Ovary (tissue), 9 donors: ENCODE results near the gene MNT. TPM values are rescaled to one million over a fixed set of nuclear protein-coding genes. Genes with fewer than 3 reads are reported as not detected.

Source experiments
- DNase-seq, 5 donors: peaks; one replicate each; pipeline ENCODE4 v3.0.0-alpha.2; 2019 to 2020
- H3K27ac ChIP-seq, 2 donors: fragments of 200-600 bp; one replicate each; pipeline versions ENCODE4 v1.5.1 to v1.8.0; 2019 to 2022
- H3K27me3 ChIP-seq: fragments of 200-600 bp; one replicate; pipeline ENCODE4 v1.8.0; 2022
- H3K36me3 ChIP-seq: fragments of 200-600 bp; sonication (generic); one replicate; pipeline ENCODE4 v1.5.1; 2019
- H3K4me1 ChIP-seq: one replicate; pipeline ENCODE4 v1.8.1; 2013; ENCODE audit warnings: mild to moderate bottlenecking, moderate library complexity; ENCODE audit not compliant: insufficient read depth
- H3K4me3 ChIP-seq: fragments of 200-600 bp; sonication (generic); one replicate; pipeline ENCODE4 v1.5.1; 2017
- H3K9me3 ChIP-seq, 2 donors: fragments of 200-600 bp in 1 of 2; sonication (generic) in 1 of 2; one replicate each; pipeline versions ENCODE4 v1.5.1 to v1.8.1; 2013 to 2019; ENCODE audit warnings: mild to moderate bottlenecking in 1 of 2, moderate library complexity in 1 of 2
- EP300 ChIP-seq: sonication (generic); formaldehyde crosslinking; IDR thresholded peaks from one replicate; pipeline ENCODE4 v1.6.1; 2017; ENCODE audit warnings: antibody characterized with exemption
- POLR2A ChIP-seq: fragments of 450-650 bp; IDR thresholded peaks from one replicate; pipeline ENCODE4 v1.6.1; 2017; ENCODE audit warnings: antibody characterized with exemption, mild to moderate bottlenecking, moderate library complexity
- WGBS, 3 donors: extraction: QIAGEN DNeasy Blood & Tissue Kit in 1 of 3; methylation state at CpG; one replicate each; pipeline versions ENCODE4 v1.1.5 to v1.1.7; 2013 to 2017; 5-methylcytosine and 5-hydroxymethylcytosine counted together
- intact Hi-C, 4 donors: fragments of 100-400 bp; cut with DNase I; formaldehyde crosslinking; loops; one replicate each; pipeline versions ENCODE4 v1.11.0 to v1.15.1; 2022 to 2023
- polyA plus RNA-seq, 2 donors: library from polyadenylated mRNA; stranded (reverse); fragments of 200-250 nt in 1 of 2; fragments of 350-450 nt in 1 of 2; fragmentation: Illumina TruSeq in 1 of 2; extraction: RNeasy Lipid Tissue Mini Kit (QIAGEN cat#74804) in 1 of 2; gene quantifications; one replicate each; pipeline ENCODE4 v1.2.3, GENCODE V29; 2013 to 2014
- total RNA-seq, 7 donors: library from RNA; depleted of rRNA in 2 of 7; stranded (reverse); fragments of >200 nt in 2 of 7; fragmentation: NEBNext Ultra II Directional in 3 of 7; extraction: Animal tissue kit (Norgen Biotek cat#: 25700) in 3 of 7; gene quantifications; one replicate each; pipeline versions ENCODE4 v1.1.0 to v1.2.4, GENCODE V29; 2016 to 2023
- TF ChIP-seq, protein P1 (sequence below), 3 donors: fragments of 450-650 bp in 2 of 3; fragments of 200-600 bp in 1 of 3; IDR thresholded peaks; one replicate each; pipeline versions ENCODE4 v1.5.1 to v1.8.0; 2016 to 2022; ENCODE audit warnings: antibody characterized with exemption in 3 of 3, mild to moderate bottlenecking in 1 of 3
- donor health status: DM: no; HTN: no; CAD: no; lungs with moderate emphysema.
- donor health status: DM: no; HTN: no; CAD: no.
- donor health status: Bipolar disorder and iron deficiency.
- donor health status: DM: yes; HTN: yes; CAD: no.
- donor health status: DM: no; HTN: no; CAD: no.
- donor health status: DM: yes; HTN: yes; CAD: no.

The MNT gene
- total and polyA plus RNA-seq, 9 donors = 5.0 to 37.0 (median 24.2) TPM

- H3K4me3 ChIP-seq = peak overlapping the region; percentile 76
- no peaks in the 10 kb centered on the region for H3K27me3 ChIP-seq
- TF ChIP-seq POLR2A (no peak), EP300 (no peak)
- TF ChIP-seq, protein P1, sequence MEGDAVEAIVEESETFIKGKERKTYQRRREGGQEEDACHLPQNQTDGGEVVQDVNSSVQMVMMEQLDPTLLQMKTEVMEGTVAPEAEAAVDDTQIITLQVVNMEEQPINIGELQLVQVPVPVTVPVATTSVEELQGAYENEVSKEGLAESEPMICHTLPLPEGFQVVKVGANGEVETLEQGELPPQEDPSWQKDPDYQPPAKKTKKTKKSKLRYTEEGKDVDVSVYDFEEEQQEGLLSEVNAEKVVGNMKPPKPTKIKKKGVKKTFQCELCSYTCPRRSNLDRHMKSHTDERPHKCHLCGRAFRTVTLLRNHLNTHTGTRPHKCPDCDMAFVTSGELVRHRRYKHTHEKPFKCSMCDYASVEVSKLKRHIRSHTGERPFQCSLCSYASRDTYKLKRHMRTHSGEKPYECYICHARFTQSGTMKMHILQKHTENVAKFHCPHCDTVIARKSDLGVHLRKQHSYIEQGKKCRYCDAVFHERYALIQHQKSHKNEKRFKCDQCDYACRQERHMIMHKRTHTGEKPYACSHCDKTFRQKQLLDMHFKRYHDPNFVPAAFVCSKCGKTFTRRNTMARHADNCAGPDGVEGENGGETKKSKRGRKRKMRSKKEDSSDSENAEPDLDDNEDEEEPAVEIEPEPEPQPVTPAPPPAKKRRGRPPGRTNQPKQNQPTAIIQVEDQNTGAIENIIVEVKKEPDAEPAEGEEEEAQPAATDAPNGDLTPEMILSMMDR (IDR thresholded peaks at IDR 0.05) = no peak
- 8 to 10% (median 9%) methylated on average over 5 of the region's 5 CpGs for WGBS, 3 donors
- peak in 2 of 5 donors; percentile 41 to 47 for DNase-seq
- no peaks in the 10 kb centered on the region for H3K36me3 ChIP-seq
- peak overlapping the region; percentile 73 to 86 for H3K27ac ChIP-seq
- peaks cover 5% of the 10 kb centered on the region for H3K4me1 ChIP-seq
- H3K9me3 ChIP-seq = no peaks in the 10 kb centered on the region
- intact Hi-C loops = no loop called here
Measured at GRCh38 chr17:2338315-2338657, 62.6 kb downstream of the MNT start.

DNA sequence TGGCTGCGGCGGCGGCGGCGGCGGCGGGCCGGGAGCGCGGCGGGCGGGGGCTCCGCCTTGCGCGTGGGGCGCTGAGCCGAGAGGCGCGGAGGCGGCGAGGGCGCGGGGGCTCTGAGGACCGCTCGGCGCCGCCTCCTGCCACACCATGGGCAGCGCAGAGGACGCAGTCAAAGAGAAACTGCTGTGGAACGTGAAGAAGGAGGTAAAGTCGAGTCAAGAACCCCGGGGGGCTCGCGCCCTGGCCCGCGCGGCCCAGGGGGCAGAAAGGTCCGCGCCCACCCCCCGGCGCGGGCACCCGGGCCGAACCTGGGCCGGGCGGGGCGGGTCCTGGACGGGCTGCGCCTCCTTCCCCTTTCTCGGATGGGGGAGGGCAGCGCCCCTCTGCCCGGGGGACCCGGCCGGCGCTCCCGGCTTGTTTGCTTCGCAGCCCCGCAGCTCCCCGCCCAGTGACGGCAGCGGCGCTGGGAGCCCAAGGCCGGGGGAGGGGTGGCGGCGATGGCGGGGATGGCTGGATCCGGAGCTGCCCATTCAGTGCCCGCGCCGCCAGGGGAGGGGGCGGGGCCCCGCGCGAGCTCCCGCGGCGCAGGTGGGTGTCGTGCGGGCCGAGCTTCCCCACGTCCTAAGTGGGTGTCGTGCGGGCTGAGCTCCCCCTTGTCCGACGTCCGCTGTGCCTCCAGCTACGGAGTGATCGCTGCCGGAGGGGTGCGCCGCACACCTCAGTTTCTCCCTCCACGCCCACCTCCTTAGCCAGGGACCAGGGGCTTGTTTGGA is 63.1 kb downstream of the MNT start:
- H3K36me3 ChIP-seq = no peaks in the 10 kb centered on the region
- peak overlapping the region; percentile 73 to 86 for H3K27ac ChIP-seq
- TF ChIP-seq, protein P1 (IDR thresholded peaks at IDR 0.05) = no peak
- TF ChIP-seq EP300 (no peak), POLR2A (no peak)
- peak overlapping the region; percentile 76 for H3K4me3 ChIP-seq
- no peaks in the 10 kb centered on the region for H3K27me3 ChIP-seq
- peaks cover 5% of the 10 kb centered on the region for H3K4me1 ChIP-seq
- no peaks in the 10 kb centered on the region for H3K9me3 ChIP-seq
- DNase-seq = peak; percentile 64 to 80 (median 72)
- intact Hi-C loops = no loop called here
- 0 to 1% (median 1%) methylated on average over 28 to 92 of the region's 92 CpGs for WGBS, 3 donors

DNA sequence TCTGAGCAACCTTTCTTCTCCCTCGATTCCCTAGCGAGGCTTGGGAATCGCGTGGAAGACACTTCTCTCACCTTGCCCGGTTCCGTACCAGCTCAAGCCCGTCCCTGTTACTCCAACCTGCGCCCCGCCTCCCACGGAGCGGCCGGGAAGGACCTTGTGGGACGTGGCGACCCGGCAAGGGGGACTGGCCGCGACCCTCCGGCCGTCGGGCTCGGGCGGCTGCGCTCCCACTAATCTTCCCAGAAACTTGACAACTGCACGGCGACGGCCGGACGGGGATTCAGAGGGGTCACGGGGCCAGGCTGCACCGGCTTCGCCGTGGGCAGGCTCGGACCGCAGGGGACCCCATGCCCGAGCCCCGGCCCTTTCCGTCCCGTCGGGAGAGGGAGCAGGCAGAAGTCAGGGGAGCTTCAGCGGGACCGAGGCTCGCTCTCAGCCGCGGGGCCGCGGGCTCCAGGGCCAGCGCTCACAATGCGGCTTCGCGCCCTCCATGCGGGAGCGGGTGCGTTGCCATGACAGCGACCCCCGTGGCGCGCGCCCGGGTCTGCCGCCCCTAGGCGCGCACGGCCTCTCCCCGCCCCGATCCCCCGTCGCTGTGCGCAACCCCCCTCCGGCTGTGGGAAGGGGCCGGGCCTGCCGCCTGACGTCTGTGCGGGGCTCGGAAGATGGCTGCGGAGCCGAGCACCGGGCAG is 63.9 kb downstream of the MNT start, which contains the start of gene SGSM2:
Gene SGSM2 (plus strand): TSS at position 650 of the 692 bp plus-strand sequence. CDS start 188 bp downstream, outside the sequence.
- TF ChIP-seq POLR2A = no peak
- TF ChIP-seq, protein P1 (IDR thresholded peaks at IDR 0.05) = no peak
- TF ChIP-seq EP300 = no peak
- H3K27ac ChIP-seq = peak within 1 kb of the TSS; percentile 73 to 86
- intact Hi-C loops = no loop called here
- H3K4me3 ChIP-seq = peak within 1 kb of the TSS; percentile 76
- no peaks in the 10 kb centered on the region for H3K27me3 ChIP-seq
- WGBS, 3 donors = 0 to 1% (median 0%) methylated on average over 29 to 77 of the region's 77 CpGs
- no peaks in the 10 kb centered on the region for H3K36me3 ChIP-seq
- peaks cover 5% of the 10 kb centered on the region for H3K4me1 ChIP-seq
- no peaks in the 10 kb centered on the region for H3K9me3 ChIP-seq
- peak; percentile 64 to 83 (median 73) for DNase-seq

DNA sequence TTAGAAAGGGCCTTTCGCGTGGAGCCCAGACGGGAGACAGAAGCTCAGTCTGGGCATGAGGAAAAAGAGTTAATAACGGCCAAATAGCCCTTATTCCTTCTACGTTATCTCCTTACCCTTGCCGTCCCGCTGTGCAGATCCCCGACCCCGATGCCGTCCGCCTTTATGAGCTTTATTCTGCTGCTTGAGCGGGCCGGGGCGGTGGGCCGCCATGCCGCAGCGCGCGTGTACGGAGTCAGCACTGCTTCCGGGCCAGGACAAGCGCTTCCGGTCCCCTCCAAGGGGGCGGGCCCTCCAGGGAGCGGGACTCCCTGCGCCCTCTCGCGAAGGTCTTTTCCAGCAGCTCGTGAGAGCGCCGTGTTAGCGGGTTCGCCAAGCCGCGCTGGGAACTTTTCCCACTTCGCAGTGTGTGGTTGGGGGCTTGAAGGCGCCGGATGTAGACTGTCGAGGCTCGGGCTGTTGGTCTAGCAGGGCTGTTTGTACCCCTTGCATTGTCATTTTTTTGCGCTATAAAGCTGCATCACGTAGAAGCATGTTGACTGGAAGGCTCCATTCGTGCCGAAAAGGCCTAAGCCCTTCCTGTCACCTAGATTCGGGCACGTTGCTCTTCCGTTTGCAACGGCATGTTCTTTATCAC is 64.5 kb downstream of the MNT start, which contains the start of gene TSR1:
Gene TSR1 (minus strand): TSS at position 243 of the 637 bp plus-strand sequence. CDS start 30 bp downstream, at position 213.
- WGBS, 3 donors = 0 to 1% (median 0%) methylated on average over 48 of the region's 48 CpGs
- peak within 1 kb of the TSS; percentile 76 for H3K4me3 ChIP-seq
- intact Hi-C loops = no loop called here
- peak; percentile 87 to 93 (median 90) for DNase-seq
- H3K27ac ChIP-seq = peak within 1 kb of the TSS; percentile 73 to 86
- H3K36me3 ChIP-seq = no peaks in the 10 kb centered on the region
- H3K9me3 ChIP-seq = no peaks in the 10 kb centered on the region
- TF ChIP-seq, protein P1 (IDR thresholded peaks at IDR 0.05) = peak in 1 of 3 donors; percentile 27
- TF ChIP-seq EP300 (no peak), POLR2A (peak; percentile 79)
- H3K4me1 ChIP-seq = peaks cover 5% of the 10 kb centered on the region
- H3K27me3 ChIP-seq = no peaks in the 10 kb centered on the region
